22Rv1 (cell line): ENCODE results near the gene UPK3B.
"Not testable (repeated sequence)": the region's sequence is repeated elsewhere in the genome, so short reads cannot be mapped to it uniquely, and the experiment has no call there.

Source experiments
- H3K27ac ChIP-seq: fragments of 450-650 bp; 2 replicates; pipeline ENCODE4 v1.5.1; 2017
- ZFX ChIP-seq: fragments of 450-650 bp; IDR thresholded peaks from 2 replicates; pipeline ENCODE4 v1.6.1; 2017; ENCODE audit warnings: antibody characterized with exemption, borderline replicate concordance
- TF ChIP-seq, protein P1 (sequence below): fragments of 450-650 bp; IDR thresholded peaks from 2 replicates; pipeline ENCODE4 v1.5.1; 2017; ENCODE audit warnings: mild to moderate bottlenecking

UPK3B gene

DNA sequence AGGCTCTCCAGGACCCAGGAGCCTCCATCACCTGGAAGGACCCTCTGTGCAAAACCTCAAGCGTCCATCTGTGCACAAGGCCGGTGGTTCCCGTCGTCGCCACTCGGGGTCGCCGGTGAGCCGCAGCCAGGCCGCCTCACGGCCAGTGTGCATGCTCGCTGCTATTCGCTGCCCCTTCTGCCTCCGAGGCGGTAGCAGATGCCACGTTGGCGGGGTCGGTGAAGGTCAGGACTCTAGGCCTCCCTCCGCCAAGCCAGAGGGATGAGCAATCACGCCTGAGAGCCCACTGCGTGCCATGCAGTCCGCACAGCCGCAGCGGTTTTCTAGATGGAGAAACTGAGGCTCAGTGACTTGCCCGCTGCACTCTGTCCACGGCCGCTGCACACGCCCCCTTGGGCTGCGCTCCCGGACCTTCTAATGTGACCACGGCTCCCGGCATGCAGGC lies 5.7 kb downstream of the UPK3B start:
- H3K27ac ChIP-seq, result no peak overlapping the region
- TF ChIP-seq, protein P1, sequence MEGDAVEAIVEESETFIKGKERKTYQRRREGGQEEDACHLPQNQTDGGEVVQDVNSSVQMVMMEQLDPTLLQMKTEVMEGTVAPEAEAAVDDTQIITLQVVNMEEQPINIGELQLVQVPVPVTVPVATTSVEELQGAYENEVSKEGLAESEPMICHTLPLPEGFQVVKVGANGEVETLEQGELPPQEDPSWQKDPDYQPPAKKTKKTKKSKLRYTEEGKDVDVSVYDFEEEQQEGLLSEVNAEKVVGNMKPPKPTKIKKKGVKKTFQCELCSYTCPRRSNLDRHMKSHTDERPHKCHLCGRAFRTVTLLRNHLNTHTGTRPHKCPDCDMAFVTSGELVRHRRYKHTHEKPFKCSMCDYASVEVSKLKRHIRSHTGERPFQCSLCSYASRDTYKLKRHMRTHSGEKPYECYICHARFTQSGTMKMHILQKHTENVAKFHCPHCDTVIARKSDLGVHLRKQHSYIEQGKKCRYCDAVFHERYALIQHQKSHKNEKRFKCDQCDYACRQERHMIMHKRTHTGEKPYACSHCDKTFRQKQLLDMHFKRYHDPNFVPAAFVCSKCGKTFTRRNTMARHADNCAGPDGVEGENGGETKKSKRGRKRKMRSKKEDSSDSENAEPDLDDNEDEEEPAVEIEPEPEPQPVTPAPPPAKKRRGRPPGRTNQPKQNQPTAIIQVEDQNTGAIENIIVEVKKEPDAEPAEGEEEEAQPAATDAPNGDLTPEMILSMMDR, result peak; percentile 99
- TF ChIP-seq ZFX, result no peak

DNA sequence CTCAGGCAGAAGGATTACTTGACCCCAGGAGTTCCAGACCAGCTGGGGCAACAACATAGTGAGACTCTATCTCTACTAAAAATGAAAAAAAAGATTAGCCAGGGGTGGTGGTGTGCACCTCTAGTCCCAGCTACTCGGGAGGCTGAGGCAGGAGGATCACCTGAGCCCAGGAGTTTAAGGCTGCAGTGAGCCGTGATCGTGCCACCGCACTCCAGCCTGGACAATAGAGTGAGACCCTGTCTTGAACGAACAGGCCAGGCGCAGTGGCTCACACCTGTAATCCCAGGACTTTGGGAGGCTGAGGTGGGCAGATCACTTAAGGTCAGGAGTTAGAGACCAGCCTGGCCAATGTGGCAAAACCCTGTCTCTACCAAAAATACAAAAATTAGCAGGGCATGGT lies 6.6 kb downstream of the UPK3B start:
- not testable (repeated sequence) for H3K27ac ChIP-seq

DNA sequence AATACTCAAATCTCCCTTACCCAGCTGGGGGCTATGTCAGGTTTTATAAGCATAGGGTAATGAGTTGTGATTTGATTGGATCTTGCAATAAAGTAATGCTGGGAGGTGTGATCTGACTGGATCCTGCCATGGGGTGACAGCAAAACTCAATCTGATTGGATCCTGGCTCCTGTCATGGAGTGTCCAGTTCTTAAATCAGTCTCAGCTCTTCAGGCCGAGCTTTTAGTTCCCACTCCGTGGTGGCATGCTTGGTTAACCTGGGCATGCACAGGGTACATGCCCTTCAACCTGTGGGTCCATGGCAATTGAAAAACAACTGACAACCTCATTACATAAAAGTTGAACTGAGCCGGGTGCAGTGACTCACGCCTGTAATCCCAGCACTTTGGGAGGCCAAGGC lies 15.8 kb downstream of the UPK3B start:
- H3K27ac ChIP-seq, result not testable (repeated sequence)

DNA sequence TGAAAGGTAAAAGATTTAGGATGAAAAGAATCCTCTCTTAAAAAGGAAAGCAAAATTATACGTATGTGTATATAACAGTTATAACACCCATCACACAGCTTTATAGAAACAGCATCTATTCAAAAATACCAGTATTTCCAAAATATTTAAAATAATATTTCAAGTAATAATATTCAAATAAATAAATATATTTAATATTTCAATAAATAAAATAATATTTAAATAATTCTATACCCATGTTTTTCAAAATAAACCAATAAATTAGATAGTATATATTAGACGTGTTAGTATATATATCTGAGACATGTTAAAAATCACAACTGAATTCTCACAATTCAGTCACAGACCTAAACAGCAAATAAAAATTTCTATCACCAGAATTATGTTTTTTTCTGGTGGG lies 21.3 kb downstream of the UPK3B start:
- H3K27ac ChIP-seq, result not testable (repeated sequence)

DNA sequence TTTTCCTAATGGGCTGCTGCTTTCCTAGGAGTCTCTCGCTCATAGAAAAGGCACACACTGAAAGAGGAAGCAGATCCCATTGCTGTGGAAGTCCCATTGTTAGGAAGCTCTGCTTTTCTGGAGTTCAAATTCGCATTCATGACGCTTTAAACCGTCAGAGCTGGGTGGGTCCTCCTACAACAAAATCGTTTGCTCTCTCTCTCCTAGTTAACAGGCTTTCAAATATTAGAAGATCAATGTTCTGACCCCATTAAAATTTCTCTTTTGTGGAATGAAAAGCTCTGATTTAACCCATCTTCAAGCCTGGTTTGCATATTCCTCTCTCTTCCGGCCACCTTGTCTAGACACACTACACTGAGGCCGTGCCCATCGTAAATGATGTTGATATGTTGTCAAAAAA lies 32.8 kb downstream of the UPK3B start, which contains the start of gene SPDYE16:
TSS of gene SPDYE16 (minus strand) at position 101 of the 400 bp plus-strand sequence. CDS start 1,838 bp downstream, outside the sequence.
- H3K27ac ChIP-seq, result not testable (repeated sequence)

DNA sequence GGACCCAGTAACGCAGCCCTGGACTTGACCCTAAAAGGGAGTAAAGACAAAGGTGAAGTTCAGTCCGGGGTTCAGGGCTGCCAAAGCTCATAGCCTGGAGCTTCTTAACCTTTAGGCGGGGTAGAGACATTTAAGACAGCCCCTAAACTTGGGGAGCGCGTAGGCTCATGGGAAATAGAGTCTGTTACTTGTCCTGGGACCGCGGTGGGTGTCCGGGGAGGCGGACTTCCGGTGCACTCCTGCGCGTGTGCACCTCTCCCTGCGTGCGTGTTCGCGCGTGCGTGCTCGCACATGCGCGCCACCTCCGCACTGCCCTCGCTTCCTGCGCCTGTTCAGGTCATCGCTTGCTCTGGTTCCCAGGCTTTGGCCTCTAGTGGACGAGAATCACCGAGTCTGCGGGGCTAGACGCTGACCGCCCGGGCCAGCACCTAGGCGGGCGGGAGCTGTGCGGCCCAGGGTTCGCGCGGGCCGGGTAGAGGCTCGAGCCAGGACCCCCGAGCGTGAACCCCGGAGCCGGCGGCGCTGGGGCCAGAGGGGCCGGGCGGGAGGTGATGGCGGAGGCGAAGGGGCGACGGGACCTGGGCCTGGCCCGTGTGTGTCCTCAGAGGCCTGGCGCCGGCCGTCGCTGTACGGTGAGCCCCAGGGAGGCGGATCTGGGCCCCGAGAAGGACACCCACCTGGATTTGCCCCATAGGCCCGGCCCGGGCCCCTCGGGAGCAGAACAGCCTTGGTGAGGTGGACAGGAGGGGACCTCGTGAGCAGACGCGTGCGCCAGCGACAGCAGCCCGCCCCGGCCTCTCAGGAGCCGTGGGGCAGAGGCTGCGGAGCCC lies 38.9 kb downstream of the UPK3B start:
- H3K27ac ChIP-seq, result peak overlapping the region; percentile 69
- TF ChIP-seq, protein P1, result 0 out of 2 replicates have a peak, but pooled peaks have one; percentile 10

DNA sequence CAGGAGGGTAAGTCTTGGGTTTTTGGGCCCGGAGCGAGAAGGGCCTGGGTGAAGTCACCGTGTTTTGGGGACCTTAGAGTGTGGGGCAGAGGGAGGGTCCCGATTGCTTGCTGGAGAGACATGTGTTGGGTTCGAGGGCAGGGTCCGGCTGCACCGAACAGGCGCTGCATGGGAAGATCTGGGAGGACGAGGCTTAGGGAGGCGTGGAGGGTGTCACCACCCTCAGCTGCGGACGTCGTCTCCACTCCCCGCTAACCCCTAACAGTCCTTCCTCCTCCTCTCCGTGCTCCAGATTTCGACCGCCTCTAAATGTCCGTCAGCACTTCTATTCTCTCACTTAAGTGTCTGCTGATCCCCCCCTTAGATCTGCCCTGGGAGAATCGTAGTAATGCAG lies 39.5 kb downstream of the UPK3B start:
- H3K27ac ChIP-seq, result peak overlapping the region; percentile 69

DNA sequence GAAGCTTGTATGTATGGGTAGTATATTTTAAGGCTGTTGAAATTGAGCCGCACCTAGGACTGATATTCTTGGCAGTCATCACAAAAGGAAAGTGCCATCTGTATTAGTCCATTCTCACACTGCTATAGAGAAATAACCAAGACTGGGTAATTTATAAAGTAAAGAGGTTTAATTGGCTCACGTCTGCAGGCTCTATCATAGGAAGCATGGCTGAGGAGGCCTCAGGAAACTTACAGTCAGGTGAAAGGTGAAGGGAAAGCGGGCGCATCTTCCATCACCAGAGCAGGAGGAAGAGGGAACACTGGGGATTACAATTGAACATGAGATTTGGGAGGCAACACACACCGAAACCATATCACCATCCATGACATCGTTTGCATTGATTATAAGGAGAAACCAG lies 41.6 kb downstream of the UPK3B start:
- H3K27ac ChIP-seq, result not testable (repeated sequence)

DNA sequence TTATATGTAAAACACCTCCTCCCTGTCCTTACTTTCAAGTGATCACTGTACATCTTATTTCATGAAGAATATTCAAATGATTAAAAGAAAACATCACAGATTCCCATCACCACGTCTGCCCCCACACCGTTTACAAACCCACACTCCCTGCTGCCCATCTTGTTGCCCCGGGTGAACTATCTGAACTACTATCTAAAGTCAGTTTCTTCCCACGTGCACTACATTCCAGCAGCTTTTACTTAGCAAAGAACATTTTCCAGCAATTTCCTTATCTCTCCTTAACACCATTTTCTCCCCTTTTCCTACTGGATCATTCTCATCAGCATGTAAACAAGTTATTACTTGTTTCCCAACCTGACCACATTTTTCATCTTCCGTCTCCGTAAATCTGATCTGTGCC lies 49.3 kb downstream of the UPK3B start:
- H3K27ac ChIP-seq, result not testable (repeated sequence)

DNA sequence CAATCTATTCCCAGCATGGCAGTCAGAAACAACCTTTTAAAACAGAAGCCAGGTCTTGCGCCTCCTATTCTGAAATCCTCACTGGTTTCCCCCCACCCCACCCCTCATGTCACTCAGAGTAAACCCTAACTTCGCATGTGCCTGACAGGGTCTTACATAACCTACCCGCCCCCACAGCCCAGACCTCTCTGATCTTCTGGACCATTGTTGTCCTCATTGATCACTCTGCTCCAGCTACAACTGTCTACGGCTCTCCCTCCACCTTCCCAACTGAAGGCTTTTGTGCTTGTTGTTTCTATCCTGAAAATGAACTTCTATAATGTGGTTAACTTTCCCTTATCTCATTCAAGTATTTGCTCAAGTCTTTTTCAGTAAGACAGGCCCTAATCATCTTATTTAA lies 49.8 kb downstream of the UPK3B start:
- H3K27ac ChIP-seq, result not testable (repeated sequence)

DNA sequence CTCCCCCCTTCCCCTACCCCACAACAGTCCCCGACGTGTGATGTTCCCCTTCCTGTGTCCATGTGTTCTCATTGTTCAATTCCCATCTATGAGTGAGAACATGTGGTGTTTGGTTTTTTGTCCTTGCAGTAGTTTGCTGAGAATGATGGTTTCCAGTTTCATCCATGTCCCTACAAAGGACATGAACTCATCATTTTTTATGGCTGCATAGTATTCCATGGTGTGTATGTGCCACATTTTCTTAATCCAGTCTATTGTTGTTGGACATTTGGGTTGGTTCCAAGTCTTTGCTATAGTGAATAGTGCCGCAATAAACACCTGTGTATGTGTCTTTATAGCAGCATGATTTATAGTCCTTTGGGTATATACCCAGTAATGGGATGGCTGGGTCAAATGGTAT lies 51.0 kb downstream of the UPK3B start:
- not testable (repeated sequence) for H3K27ac ChIP-seq

DNA sequence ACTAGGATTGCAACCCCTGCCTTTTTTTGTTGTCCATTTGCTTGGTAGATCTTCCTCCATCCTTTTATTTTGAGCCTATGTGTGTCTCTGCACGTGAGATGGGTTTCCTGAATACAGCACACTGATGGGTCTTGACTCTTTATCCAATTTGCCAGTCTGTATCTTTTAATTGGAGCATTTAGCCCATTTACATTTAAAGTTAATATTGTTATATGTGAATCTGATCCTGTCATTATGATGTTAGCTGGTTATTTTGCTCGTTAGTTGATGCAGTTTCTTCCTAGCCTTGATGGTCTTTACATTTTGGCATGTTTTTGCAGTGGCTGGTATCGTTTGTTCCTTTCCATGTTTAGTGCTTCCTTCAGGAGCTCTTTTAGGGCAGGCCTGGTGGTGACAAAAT lies 54.6 kb downstream of the UPK3B start:
- H3K27ac ChIP-seq, result not testable (repeated sequence)
